Nephron (organoid): Measurements from ENCODE around the gene CCDC3.

Experiments
- H3K27ac Mint-ChIP-seq, 3 experiments: 2 replicates each; pipeline ENCODE4 v1.8.0; 2020; ENCODE audit warnings: mixed read lengths in 3 of 3, mild to moderate bottlenecking in 2 of 3, moderate library complexity in 1 of 3
- H3K27me3 Mint-ChIP-seq: 2 replicates; pipeline ENCODE4 v1.8.0; 2021; ENCODE audit warnings: low read depth, mild to moderate bottlenecking, moderate library complexity, mixed read lengths
- H3K36me3 Mint-ChIP-seq: 2 replicates; pipeline ENCODE4 v1.8.0; 2020; ENCODE audit warnings: low read depth, mixed read lengths
- H3K4me1 Mint-ChIP-seq: 2 replicates; pipeline ENCODE4 v1.8.0; 2020; ENCODE audit warnings: mixed read lengths
- H3K4me3 Mint-ChIP-seq, 3 experiments: 2 replicates each; pipeline ENCODE4 v1.8.0; 2020; ENCODE audit warnings: mild to moderate bottlenecking in 3 of 3, mixed read lengths in 3 of 3, moderate library complexity in 2 of 3
- H3K9me3 Mint-ChIP-seq: 2 replicates; pipeline ENCODE4 v1.8.0; 2020; ENCODE audit warnings: mixed read lengths
- TF ChIP-seq, protein P1 (sequence below), 3 experiments: fragments of 200-600 bp; sonication (generic); IDR thresholded peaks; one replicate each; pipeline ENCODE4 v1.5.0; 2021; ENCODE audit warnings: antibody characterized with exemption in 3 of 3; ENCODE audit not compliant: unreplicated experiment in 3 of 3

The CCDC3 gene

DNA sequence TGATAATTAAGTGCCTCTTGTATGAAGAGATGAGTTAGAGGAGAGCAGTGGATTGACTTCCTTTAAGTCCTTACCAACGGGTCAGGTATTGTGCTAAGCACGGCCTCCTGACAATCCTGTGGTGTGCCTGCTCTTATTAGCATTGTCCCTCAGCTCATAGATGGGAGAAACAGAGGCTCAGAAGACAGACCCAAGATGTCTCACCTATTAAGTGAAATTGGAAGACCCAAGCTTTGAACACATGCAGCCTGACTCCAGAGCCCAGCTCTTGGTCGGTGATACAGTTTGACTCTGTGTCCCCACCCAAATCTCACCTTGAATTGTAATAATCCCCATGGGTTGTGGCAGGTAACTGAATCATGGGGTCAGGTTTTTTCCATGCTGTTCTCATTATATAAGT, 53.8 kb downstream of the CCDC3 start:
- Mint-ChIP-seq H3K9me3 (peaks cover 10% of the 10 kb centered on the region), H3K36me3 (peaks cover 9% of the 10 kb centered on the region), H3K27ac (no peak overlapping the region), H3K4me3 (no peak overlapping the region), H3K4me1 (peaks cover 16% of the 10 kb centered on the region), H3K27me3 (no peaks in the 10 kb centered on the region)
- TF ChIP-seq, protein P1, sequence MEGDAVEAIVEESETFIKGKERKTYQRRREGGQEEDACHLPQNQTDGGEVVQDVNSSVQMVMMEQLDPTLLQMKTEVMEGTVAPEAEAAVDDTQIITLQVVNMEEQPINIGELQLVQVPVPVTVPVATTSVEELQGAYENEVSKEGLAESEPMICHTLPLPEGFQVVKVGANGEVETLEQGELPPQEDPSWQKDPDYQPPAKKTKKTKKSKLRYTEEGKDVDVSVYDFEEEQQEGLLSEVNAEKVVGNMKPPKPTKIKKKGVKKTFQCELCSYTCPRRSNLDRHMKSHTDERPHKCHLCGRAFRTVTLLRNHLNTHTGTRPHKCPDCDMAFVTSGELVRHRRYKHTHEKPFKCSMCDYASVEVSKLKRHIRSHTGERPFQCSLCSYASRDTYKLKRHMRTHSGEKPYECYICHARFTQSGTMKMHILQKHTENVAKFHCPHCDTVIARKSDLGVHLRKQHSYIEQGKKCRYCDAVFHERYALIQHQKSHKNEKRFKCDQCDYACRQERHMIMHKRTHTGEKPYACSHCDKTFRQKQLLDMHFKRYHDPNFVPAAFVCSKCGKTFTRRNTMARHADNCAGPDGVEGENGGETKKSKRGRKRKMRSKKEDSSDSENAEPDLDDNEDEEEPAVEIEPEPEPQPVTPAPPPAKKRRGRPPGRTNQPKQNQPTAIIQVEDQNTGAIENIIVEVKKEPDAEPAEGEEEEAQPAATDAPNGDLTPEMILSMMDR (IDR thresholded peaks at IDR 0.05; ENCODE audit: unreplicated experiment in 3 of 3) = no peak

DNA sequence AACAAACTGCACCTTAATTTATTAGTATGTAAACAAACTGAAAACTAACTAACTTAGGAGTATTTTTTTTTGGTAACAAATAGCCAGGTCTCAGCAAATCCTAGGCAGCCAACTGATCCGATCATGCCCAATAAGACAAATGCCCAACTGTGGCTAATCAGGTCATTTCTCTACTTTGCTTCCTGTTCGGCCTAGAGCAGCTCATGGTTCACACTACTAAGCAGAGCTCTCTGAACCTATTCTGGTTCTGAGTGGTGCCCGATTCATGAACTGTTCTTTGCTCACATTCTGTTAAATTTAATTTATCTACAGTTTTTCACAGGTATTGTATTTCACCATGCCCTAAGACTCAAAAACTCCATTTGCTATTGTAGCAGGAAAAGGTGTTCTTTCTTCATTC, 55.1 kb downstream of the CCDC3 start:
- Mint-ChIP-seq H3K27ac (peak overlapping the region in 1 of 3 experiments; percentile 81), H3K4me1 (peaks cover 16% of the 10 kb centered on the region), H3K36me3 (no peaks in the 10 kb centered on the region), H3K27me3 (no peaks in the 10 kb centered on the region), H3K4me3 (no peak overlapping the region), H3K9me3 (no peaks in the 10 kb centered on the region)
- TF ChIP-seq, protein P1 (IDR thresholded peaks at IDR 0.05; ENCODE audit: unreplicated experiment in 3 of 3) = no peak

DNA sequence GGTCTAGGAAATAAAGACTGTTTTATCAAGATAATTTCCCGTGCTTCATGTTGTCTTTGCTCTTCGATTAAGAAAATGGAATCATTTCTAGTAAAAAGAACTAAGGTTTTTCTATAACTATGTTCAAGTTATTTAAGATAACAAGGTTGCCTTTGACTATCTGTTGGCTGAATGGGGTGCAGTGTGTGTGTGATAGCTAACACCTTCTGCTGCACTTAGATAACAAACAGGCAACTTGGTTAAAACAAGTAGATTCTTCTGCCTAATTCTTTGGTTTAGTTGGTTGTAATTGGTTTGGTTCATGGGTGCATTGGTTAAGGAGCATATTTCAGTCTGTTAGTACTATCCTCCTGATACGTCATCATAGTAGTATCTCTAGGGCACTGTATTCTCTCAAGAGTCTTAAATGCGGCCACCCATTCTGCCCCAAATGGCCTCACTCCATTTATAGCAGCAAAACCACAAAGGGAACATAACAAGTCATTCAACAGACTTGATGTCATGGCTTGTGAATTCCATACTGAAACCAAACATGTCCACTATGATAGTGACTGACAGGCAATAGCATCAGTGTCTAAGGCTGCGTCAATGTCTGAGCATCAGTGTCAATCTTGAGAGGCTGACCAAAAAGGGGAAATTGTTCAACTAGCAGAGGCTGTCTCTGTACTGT, 55.7 kb downstream of the CCDC3 start:
- H3K4me1 Mint-ChIP-seq = peaks cover 16% of the 10 kb centered on the region
- H3K27me3 Mint-ChIP-seq = no peaks in the 10 kb centered on the region
- no peaks in the 10 kb centered on the region for H3K9me3 Mint-ChIP-seq
- H3K4me3 Mint-ChIP-seq = no peak overlapping the region
- H3K27ac Mint-ChIP-seq = no peak overlapping the region
- H3K36me3 Mint-ChIP-seq = no peaks in the 10 kb centered on the region
- TF ChIP-seq, protein P1 (IDR thresholded peaks at IDR 0.05; ENCODE audit: unreplicated experiment in 3 of 3) = no peak

DNA sequence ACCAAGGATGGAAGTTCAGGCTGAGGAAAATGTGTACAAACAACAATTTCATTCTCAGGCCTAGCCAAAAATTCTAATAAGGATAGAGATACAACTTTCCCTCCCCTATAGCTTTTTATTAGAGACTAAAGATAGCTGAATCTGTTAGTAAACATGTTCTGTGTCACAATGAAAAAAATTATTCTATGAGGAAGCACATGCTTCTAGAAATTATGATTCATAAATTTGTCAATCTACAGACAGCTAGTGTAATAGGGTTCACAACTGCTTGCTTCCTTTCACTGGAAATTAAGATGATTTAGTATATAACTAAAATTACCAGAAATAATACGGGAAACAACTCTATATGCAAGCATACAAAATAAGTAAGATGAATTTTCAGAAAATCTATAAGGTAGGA, 56.6 kb downstream of the CCDC3 start:
- Mint-ChIP-seq H3K36me3 (no peaks in the 10 kb centered on the region), H3K27ac (no peak overlapping the region), H3K4me1 (peaks cover 16% of the 10 kb centered on the region), H3K4me3 (no peak overlapping the region), H3K27me3 (no peaks in the 10 kb centered on the region), H3K9me3 (no peaks in the 10 kb centered on the region)
- TF ChIP-seq, protein P1 (IDR thresholded peaks at IDR 0.05; ENCODE audit: unreplicated experiment in 3 of 3) = no peak

DNA sequence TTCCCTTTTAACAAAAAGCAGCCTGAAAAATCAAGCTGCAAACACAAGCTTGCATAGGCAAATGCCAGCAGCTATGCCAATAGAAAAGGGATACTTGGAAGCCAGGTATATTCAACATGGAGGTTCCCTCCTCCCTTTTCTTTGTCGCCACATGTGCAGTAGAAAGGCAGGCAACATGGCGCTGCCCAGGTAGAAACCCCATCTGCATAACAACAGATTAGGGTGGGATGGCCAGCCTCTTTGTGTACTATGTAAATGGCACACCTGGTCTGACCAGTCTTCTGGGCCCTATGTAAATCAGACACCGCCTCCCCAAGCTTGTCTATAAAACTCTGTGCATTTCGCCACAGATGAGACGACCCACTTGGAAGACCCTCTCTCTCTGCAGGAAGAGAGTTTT, 58.1 kb downstream of the CCDC3 start:
- Mint-ChIP-seq H3K9me3 (no peaks in the 10 kb centered on the region), H3K4me1 (peaks cover 16% of the 10 kb centered on the region), H3K27ac (no peak overlapping the region), H3K36me3 (no peaks in the 10 kb centered on the region), H3K27me3 (no peaks in the 10 kb centered on the region), H3K4me3 (no peak overlapping the region)
- TF ChIP-seq, protein P1 (IDR thresholded peaks at IDR 0.05; ENCODE audit: unreplicated experiment in 3 of 3) = no peak

DNA sequence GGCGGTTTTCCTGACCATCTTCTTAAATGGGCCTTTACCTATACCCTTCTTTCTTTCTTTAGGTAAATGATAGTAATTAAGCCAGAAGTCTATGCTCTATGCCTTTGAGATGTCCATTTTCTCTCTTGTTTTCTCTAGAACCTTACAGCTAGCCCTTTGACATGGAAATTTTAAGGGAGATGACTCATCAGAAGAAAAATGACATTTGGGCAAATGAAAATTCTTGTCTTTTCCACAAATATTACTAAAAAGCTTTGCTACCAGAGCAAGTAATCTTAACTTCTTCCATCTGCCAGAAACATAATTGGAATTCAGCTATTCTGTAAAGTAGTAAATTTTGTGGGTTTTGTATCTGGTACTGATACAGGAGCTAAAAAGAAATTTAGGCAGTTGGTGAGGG, 59.5 kb downstream of the CCDC3 start:
- H3K27ac Mint-ChIP-seq = no peak overlapping the region
- TF ChIP-seq, protein P1 (IDR thresholded peaks at IDR 0.05; ENCODE audit: unreplicated experiment in 3 of 3) = no peak
- H3K4me1 Mint-ChIP-seq = peaks cover 11% of the 10 kb centered on the region
- no peaks in the 10 kb centered on the region for H3K9me3 Mint-ChIP-seq
- H3K27me3 Mint-ChIP-seq = no peaks in the 10 kb centered on the region
- no peaks in the 10 kb centered on the region for H3K36me3 Mint-ChIP-seq
- H3K4me3 Mint-ChIP-seq = no peak overlapping the region
